ENCODE data around the gene PHF21A.

DNA sequence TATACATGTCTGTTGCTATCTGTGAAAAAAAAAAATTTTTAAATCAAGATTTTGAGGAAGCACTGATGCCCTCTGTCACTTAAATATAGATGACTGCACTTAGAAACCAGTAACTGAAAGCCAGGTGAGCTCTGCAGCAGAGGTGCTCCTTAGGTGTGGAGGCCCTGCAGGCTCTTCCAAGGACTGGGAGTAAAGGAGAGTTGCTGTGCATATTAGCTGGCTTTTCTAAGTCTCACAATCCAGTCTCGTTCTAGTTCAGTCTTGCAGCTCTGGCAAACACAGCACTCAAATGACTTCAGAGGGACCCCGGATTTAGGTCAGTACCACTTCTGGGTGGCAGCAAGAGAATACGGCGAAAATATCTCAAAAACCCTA, 137.8 kb downstream of the PHF21A start:
- TF ChIP-seq CTCF (conservative IDR thresholded peaks at IDR 0.05; ENCODE audit: low read depth, low read length): no peak
- no peak for TF ChIP-seq EZH2 (IDR thresholded peaks at IDR 0.05; ENCODE audit: low read length, unreplicated experiment)
